ENCODE measurements around the gene IMMP2L.
"Not testable (repeated sequence)": the region's sequence is repeated elsewhere in the genome, so short reads cannot be mapped to it uniquely, and the experiment has no call there.

IMMP2L gene

DNA sequence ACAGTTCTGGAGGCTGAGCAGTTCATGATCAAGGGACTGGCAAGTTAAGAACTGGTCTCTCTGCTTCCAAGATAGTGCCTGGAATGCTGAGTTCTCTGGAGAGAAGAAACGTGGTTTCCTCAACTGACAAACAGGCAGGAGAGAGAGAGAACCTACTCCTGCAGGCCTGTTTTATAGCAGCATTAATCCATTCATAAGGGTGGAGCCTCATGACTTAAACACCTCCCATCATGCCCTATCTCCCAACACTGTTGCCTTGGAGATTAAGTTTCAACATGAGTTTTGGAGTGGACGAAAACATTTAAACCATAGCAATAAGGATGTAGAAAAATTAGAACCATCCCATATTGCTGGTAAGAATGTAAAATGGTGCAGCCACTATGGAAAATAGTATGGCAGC is 32.3 kb upstream of the IMMP2L start:
- Mint-ChIP-seq H3K36me3 (ENCODE audit: low read depth) (no peaks in the 10 kb centered on the region), H3K4me1 (no peaks in the 10 kb centered on the region), H3K27ac (no peak overlapping the region), H3K9me3 (peaks cover 9% of the 10 kb centered on the region), H3K4me3 (no peak overlapping the region), H3K27me3 (ENCODE audit: low read depth) (peaks cover 4% of the 10 kb centered on the region)
- TF ChIP-seq, protein P1, sequence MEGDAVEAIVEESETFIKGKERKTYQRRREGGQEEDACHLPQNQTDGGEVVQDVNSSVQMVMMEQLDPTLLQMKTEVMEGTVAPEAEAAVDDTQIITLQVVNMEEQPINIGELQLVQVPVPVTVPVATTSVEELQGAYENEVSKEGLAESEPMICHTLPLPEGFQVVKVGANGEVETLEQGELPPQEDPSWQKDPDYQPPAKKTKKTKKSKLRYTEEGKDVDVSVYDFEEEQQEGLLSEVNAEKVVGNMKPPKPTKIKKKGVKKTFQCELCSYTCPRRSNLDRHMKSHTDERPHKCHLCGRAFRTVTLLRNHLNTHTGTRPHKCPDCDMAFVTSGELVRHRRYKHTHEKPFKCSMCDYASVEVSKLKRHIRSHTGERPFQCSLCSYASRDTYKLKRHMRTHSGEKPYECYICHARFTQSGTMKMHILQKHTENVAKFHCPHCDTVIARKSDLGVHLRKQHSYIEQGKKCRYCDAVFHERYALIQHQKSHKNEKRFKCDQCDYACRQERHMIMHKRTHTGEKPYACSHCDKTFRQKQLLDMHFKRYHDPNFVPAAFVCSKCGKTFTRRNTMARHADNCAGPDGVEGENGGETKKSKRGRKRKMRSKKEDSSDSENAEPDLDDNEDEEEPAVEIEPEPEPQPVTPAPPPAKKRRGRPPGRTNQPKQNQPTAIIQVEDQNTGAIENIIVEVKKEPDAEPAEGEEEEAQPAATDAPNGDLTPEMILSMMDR (IDR thresholded peaks at IDR 0.05; ENCODE audit: unreplicated experiment in 3 of 3): no peak

DNA sequence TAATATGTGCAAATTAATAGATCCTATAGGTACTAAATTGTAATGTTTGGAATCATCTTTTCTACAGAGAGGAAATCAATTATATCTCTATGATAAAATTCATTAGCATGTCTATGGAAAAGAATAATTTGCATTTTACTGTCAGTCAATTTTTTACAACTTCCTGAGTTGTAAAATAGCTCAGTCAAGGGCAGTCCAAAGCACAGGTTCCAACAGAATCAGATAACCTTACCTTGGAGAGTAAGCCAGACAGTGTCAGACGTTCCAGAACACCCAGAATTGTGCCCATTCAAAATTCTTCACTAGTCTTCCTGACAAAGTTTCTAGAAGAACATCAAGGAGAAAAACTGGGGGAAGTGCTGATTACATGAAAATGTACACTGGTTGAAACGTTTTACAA is 31.1 kb upstream of the IMMP2L start:
- Mint-ChIP-seq H3K4me3 (no peak overlapping the region), H3K4me1 (no peaks in the 10 kb centered on the region), H3K9me3 (peaks cover 9% of the 10 kb centered on the region), H3K27me3 (ENCODE audit: low read depth) (peaks cover 4% of the 10 kb centered on the region), H3K27ac (no peak overlapping the region), H3K36me3 (ENCODE audit: low read depth) (no peaks in the 10 kb centered on the region)
- TF ChIP-seq, protein P1 (IDR thresholded peaks at IDR 0.05; ENCODE audit: unreplicated experiment in 3 of 3): no peak

DNA sequence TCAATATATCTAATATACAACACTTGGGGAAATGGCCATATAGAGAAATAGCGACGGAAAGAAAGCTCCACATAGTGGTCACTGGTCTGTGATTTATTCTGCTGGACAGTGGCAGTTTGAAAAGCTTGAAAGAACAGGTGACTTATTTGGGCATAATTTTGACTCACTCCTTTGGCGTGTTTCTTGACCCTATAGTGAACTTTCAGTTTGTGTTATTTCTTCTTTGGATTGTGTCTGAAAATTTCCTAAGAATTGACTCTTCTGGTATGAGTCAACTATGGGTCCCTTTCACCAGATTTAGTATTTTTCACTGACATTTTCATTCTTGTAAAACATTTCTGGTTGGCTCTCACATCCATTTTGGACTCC is 25.8 kb upstream of the IMMP2L start:
- TF ChIP-seq, protein P1 (IDR thresholded peaks at IDR 0.05; ENCODE audit: unreplicated experiment in 3 of 3): no peak
- Mint-ChIP-seq H3K27ac (no peak overlapping the region), H3K4me1 (peaks cover 9% of the 10 kb centered on the region), H3K4me3 (no peak overlapping the region), H3K27me3 (ENCODE audit: low read depth) (no peaks in the 10 kb centered on the region), H3K36me3 (ENCODE audit: low read depth) (no peaks in the 10 kb centered on the region), H3K9me3 (no peaks in the 10 kb centered on the region)

DNA sequence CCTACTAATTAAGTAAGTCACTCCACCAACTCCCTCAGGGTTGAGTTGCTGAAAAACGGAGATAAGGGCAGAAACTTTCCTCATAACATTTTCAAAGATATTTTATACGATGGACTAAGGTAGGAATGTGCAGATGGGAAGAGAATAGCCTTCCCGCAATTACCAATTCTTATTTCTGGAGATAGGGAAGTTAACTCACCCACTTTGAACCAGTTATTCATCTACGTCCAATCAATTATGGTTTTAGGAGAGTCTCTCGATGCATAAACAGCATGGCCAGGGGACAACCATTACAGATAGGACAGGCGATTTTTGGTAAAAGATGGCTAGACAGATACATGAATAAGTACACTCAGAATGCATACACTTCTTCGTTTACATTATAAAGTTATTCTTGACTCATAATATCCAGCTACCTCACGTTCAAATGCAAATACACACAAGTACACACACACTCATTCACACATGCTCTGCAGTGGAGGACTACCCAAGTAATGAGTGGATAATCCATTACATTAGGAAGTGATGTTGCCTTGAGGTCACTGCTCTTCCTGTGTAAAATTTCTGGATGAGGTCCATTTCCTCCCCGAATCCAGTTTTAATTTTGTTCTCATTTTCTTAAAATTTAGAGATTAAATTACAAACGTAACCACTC is 25.2 kb upstream of the IMMP2L start:
- H3K4me1 Mint-ChIP-seq: peaks cover 9% of the 10 kb centered on the region
- no peaks in the 10 kb centered on the region for H3K9me3 Mint-ChIP-seq
- H3K4me3 Mint-ChIP-seq: no peak overlapping the region
- H3K27me3 Mint-ChIP-seq (ENCODE audit: low read depth): no peaks in the 10 kb centered on the region
- TF ChIP-seq, protein P1 (IDR thresholded peaks at IDR 0.05; ENCODE audit: unreplicated experiment in 3 of 3): no peak
- no peaks in the 10 kb centered on the region for H3K36me3 Mint-ChIP-seq (ENCODE audit: low read depth)
- H3K27ac Mint-ChIP-seq: no peak overlapping the region

DNA sequence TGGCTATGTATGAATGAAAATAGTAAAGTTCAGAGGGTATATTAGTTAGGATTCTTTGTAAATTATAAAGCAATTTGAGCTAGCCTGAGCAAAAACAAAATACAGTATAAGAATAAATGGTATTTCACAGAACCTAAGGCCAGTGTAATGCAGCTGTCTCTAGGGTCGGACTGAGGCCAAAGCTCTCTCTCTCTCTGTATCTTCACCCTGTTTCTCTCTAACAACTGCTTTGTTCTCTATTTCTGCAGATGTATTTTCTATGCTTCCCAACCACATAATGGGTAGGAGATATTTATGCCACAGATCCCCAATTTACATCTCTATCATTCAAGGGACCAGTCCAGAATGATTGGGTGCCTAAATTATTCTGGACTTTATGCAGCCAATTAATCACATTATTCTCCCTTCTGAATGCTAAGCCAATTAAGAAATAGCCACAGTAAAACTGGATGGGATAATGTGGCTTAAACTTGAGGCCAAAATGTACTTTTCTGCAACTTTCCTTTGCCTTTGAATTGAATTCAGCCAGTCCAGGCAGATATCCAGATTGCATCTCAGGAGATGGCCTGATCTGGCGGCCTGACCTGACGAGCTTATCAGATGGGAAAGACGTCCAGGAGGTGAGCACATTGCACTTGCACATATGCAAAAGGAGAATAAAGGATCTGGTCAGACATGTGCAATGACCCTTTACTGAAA is 24.6 kb upstream of the IMMP2L start:
- no peaks in the 10 kb centered on the region for H3K9me3 Mint-ChIP-seq
- no peaks in the 10 kb centered on the region for H3K27me3 Mint-ChIP-seq (ENCODE audit: low read depth)

DNA sequence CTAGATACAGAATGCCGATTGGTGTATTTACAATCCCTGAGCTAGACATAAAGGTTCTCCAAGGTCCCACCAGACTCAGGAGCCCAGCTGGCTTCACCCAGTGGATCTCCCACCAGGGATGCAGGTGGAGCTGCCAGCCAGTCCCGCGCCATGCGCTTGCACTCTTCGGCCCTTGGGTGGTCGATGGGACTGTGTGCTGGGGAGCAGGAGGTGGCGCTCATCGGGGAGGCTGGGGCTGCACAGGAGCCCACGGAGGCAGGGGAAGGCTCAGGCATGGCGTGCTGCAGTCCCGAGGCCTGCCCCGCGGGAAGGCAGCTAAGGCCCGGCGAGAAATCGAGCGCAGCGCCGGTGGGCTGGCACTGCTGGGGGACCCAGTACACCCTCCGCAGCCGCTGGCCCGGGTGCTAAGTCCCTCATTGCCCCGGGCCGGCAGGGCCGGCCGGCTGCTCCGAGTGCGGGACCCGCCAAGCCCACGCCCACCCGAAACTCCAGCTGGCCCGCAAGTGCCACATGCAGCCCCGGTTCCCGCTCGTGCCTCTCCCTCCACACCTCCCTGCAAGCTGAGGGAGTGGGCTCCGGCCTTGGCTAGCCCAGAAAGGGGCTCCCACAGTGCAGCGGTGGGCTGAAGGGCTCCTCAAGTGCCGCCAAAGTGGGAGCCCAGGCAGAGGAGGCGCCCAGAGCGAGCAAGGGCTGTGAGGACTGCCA is 19.6 kb upstream of the IMMP2L start:
- not testable (repeated sequence) for H3K4me3 Mint-ChIP-seq; H3K27me3 Mint-ChIP-seq (ENCODE audit: low read depth); H3K27ac Mint-ChIP-seq; H3K36me3 Mint-ChIP-seq (ENCODE audit: low read depth); H3K4me1 Mint-ChIP-seq
- H3K9me3 Mint-ChIP-seq: peaks cover 14% of the 10 kb centered on the region

More for the DNA sequence above, 24.6 kb upstream of the IMMP2L start:
- Mint-ChIP-seq H3K36me3 (ENCODE audit: low read depth) (no peaks in the 10 kb centered on the region), H3K27ac (peak overlapping the region in 1 of 3 experiments; percentile 0), H3K4me1 (peaks cover 9% of the 10 kb centered on the region), H3K4me3 (no peak overlapping the region)
- TF ChIP-seq, protein P1 (IDR thresholded peaks at IDR 0.05; ENCODE audit: unreplicated experiment in 3 of 3): no peak

DNA sequence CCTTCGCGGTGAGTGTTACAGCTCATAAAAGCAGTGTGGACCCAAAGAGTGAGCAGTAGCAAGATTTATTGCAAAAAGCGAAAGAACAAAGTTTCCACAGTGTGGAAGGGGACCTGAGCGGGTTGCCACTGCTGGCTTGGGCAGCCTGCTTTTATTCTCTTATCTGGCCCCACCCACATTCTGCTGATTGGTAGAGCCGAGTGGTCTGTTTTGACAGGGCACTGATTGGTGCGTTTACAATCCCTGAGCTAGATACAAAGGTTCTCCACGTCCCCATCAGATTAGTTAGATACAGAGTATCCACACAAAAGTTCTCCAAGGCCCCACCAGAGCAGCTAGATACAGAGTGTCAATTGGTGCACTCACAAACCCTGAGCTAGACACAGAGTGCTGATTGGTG is 18.9 kb upstream of the IMMP2L start:
- H3K27ac Mint-ChIP-seq; H3K4me3 Mint-ChIP-seq; H3K4me1 Mint-ChIP-seq; H3K27me3 Mint-ChIP-seq (ENCODE audit: low read depth); H3K36me3 Mint-ChIP-seq (ENCODE audit: low read depth): not testable (repeated sequence)
- peaks cover 19% of the 10 kb centered on the region for H3K9me3 Mint-ChIP-seq
